ENCODE data around the gene TIMP2. TPM values are rescaled to one million over a fixed set of nuclear protein-coding genes. Genes with fewer than 3 reads are reported as not detected.

TIMP2 gene
- total and polyA plus RNA-seq, 2 of the 8 experiments (the other 6 are each of a cell fraction or from before 2014, with no cell fraction given): 18.2 to 43.3 TPM

GRCh38 chr17:78954684-78955083, 29.5 kb upstream of the TIMP2 start:
- Histone ChIP-seq H2AK5ac (ENCODE audit: low read depth, low read length) (no peak overlapping the region), H3K4me3 (ENCODE audit: extremely low read depth in 1 of 4, insufficient read depth in 2 of 4, low read depth in 3 of 4, low read length in 4 of 4) (no peak overlapping the region), H3K9me3 (ENCODE audit: insufficient read depth in 2 of 2, low read depth in 1 of 2, low read length in 1 of 2) (peaks cover 10 to 15% of the 10 kb centered on the region in 2 experiments; a peak in 3 of 4 replicates), H3K79me2 (ENCODE audit: control insufficient read depth in 1 of 2, insufficient read depth in 2 of 2, low read length in 2 of 2) (no peaks in the 10 kb centered on the region), H3K4me1 (replicated peaks in 1 of 4; ENCODE audit: control insufficient read depth in 3 of 4, insufficient read depth in 4 of 4, low read length in 3 of 4) (peaks cover 0 to 7% (median under 1%) of the 10 kb centered on the region in 4 experiments; a peak in 3 of 7 replicates), H3K4ac (replicated peaks; ENCODE audit: insufficient read length, low read depth, low read length) (no peak overlapping the region), H2BK120ac (replicated peaks; ENCODE audit: low read depth, low read length) (no peak overlapping the region), H2AFZ (ENCODE audit: low read length) (no peak overlapping the region), H3K9ac (replicated peaks in 1 of 4; ENCODE audit: extremely low read depth in 1 of 4, low read depth in 3 of 4, low read length in 3 of 4) (no peak overlapping the region), H2BK20ac (ENCODE audit: low read length) (no peak overlapping the region), H3K79me1 (ENCODE audit: low read depth, low read length) (no peaks in the 10 kb centered on the region), H3K23me2 (ENCODE audit: low read depth, low read length) (0 out of 2 replicates have a peak, but pooled peaks cover 1% of the 10 kb centered on the region), H4K91ac (replicated peaks; ENCODE audit: insufficient read length, low read length) (no peak overlapping the region), H3K36me3 (ENCODE audit: control insufficient read depth in 2 of 4, insufficient read depth in 4 of 4, low read length in 3 of 4) (no peaks in the 10 kb centered on the region), H3K27me3 (replicated peaks in 1 of 4; ENCODE audit: control insufficient read depth in 3 of 4, extremely low read depth in 1 of 4, insufficient read depth in 3 of 4, low read length in 3 of 4) (no peaks in the 10 kb centered on the region), H4K5ac (ENCODE audit: insufficient read length, low read depth, low read length) (no peak overlapping the region), H3K4me2 (ENCODE audit: insufficient read depth in 1 of 2, low read depth in 2 of 2, low read length in 2 of 2) (no peak overlapping the region), H4K8ac (ENCODE audit: extremely low read depth, insufficient read depth, low read length) (no peak overlapping the region), H3K18ac (ENCODE audit: extremely low read depth, low read length) (no peak overlapping the region), H2BK15ac (ENCODE audit: low read length) (no peak overlapping the region), H3K56ac (replicated peaks; ENCODE audit: insufficient read length, low read depth, low read length) (no peak overlapping the region), H4K20me1 (replicated peaks in 1 of 2; ENCODE audit: control insufficient read depth in 1 of 2, insufficient read depth in 2 of 2, low read length in 2 of 2) (no peaks in the 10 kb centered on the region), H2BK5ac (ENCODE audit: low read depth, low read length) (no peak overlapping the region), H2BK12ac (ENCODE audit: low read depth, low read length) (no peak overlapping the region), H3K23ac (ENCODE audit: insufficient read length) (no peak overlapping the region), H3K27ac (ENCODE audit: low read depth, low read length) (no peak overlapping the region), H3K14ac (ENCODE audit: insufficient read length) (no peak overlapping the region)
- 97% methylated on average over 13 of the region's 14 CpGs; no CpG with 5 or more reads in 1 of the 2 experiments for WGBS, 2 experiments (ENCODE audit: extremely low coverage in 1 of 2, insufficient coverage in 1 of 2, insufficient read length in 1 of 2, insufficient replicate concordance in 2 of 2, low coverage in 1 of 2, low lambda C conversion rate in 2 of 2, missing lambda C conversion rate in 1 of 2)
- FAIRE-seq: no peak
- no peak for DNase-seq (ENCODE audit: low read depth in 1 of 2, low spot score in 2 of 2)
- ChIA-PET POLR2A (ENCODE audit: partially characterized antibody) (interaction anchor here (3.3 kb wide), 1 partner anchor 11 kb away, joined by 10 read pairs; no protein-coding TSS in a partner anchor), CTCF (ENCODE audit: partially characterized antibody) (interaction anchor here (0.6 to 4.2 kb wide), 6 partner anchors 12 to 88 kb away, joined by 3 to 18 read pairs (median 4); partner anchors contain the start of gene LGALS3BP)
- no peak for TF ChIP-seq RXRA (IDR thresholded peaks at IDR 0.05; ENCODE audit: insufficient read depth, low read depth, low read length)
- no peak for TF ChIP-seq CEBPB (IDR thresholded peaks at IDR 0.05; ENCODE audit: low read depth, low read length)
- TF ChIP-seq RAD21 (IDR thresholded peaks at IDR 0.05 in 1 of 2, conservative IDR thresholded peaks at IDR 0.05 in 1 of 2; ENCODE audit: low read depth in 2 of 2, low read length in 2 of 2): no peak
- no peak for TF ChIP-seq RNF2 (IDR thresholded peaks at IDR 0.05; ENCODE audit: borderline replicate concordance, low read depth, low read length, missing control alignments, poor library complexity, severe bottlenecking)
- no peak for TF ChIP-seq EZH2 (IDR thresholded peaks at IDR 0.05; ENCODE audit: low read depth, low read length, severe bottlenecking)
- no peak for TF ChIP-seq ATF3 (IDR thresholded peaks at IDR 0.05; ENCODE audit: insufficient read depth, low read depth, low read length)
- TF ChIP-seq BACH1 (IDR thresholded peaks at IDR 0.05; ENCODE audit: low read length): no peak
- TF ChIP-seq SUZ12 (IDR thresholded peaks at IDR 0.05; ENCODE audit: low read length): no peak
- no peak for TF ChIP-seq JUN (IDR thresholded peaks at IDR 0.05; ENCODE audit: low read depth, low read length)
- no peak for TF ChIP-seq SP1 (IDR thresholded peaks at IDR 0.05; ENCODE audit: low read depth, low read length)
- no peak for TF ChIP-seq CREB1 (IDR thresholded peaks at IDR 0.05)
- TF ChIP-seq SAP30 (IDR thresholded peaks at IDR 0.05; ENCODE audit: insufficient read depth, insufficient replicate concordance, low read length): no peak

Data from H1 (cell line).